ENCODE results near the gene IL21R.

- TF ChIP-seq POLR2AphosphoS5 (IDR thresholded peaks at IDR 0.05; ENCODE audit: low read depth) (no peak), CTCF (IDR thresholded peaks at IDR 0.05; ENCODE audit: insufficient read depth, low read length) (no peak), GABPA (IDR thresholded peaks at IDR 0.05; ENCODE audit: low read depth) (no peak), SPI1 (IDR thresholded peaks at IDR 0.05; ENCODE audit: borderline replicate concordance, low read depth) (no peak), REST (IDR thresholded peaks at IDR 0.05; ENCODE audit: insufficient replicate concordance, low read depth) (no peak)
These were observed 24.0 kb downstream of the IL21R start for GRCh38 chr16:27425961-27426360.
